ENCODE data around the gene ZFR2.
A peak's percentile ranks its signal among the peaks of the same experiment; 100 is the strongest.

The ZFR2 gene

DNA sequence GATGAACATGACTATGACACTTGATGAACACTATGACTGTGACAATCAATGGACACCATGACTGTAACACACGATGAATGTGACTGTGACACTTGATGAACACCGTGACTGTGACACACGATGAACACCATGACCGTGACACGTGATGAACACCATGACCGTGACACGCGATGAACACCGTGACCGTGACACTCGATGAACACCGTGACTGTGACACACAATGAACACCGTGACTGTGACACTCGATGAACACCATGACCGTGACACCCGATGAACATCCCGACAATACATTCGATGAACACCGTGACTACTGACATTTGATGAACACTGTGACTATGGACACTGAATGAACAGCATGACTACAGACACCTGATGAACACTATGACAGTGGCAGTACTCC, 30.9 kb downstream of the ZFR2 start:
- no peak for DNase-seq (ENCODE audit: low read depth in 2 of 2)

DNA sequence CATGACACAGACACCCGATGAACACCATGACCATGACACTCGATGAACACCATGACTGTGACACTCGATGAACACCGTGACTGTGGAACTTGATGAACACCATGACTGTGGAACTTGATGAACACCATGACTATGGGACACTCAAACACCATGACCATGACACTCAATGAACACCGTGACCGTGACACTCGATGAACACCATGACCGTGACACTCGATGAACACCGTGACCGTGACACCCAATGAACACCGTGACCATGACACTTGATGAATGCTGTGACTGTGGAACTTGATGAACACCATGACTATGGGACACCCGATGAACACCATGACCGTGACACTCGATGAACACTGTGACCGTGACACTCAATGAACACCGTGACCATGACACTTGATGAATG, 31.5 kb downstream of the ZFR2 start:
- no peak for DNase-seq (ENCODE audit: low read depth in 2 of 2)

DNA sequence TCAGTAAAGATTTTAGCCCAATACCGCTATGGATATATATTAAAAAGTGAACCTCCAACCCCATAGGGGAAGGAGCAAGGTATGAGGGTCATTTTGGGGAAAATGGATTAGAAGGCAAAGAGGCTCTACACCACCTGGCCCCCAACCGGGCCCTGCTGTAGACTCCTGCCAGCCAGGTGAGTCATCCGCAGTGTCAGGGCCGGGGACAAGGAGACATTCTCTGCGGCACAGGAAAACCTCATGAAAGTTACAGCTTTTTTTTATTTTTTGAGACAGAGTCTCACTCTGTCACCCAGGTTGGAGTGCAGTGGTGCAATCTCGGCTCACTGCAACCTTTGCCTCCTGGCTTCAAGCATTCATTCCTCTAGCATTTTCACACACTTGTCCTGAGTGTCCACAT, 32.0 kb downstream of the ZFR2 start:
- no peak for DNase-seq (ENCODE audit: low read depth in 2 of 2)

DNA sequence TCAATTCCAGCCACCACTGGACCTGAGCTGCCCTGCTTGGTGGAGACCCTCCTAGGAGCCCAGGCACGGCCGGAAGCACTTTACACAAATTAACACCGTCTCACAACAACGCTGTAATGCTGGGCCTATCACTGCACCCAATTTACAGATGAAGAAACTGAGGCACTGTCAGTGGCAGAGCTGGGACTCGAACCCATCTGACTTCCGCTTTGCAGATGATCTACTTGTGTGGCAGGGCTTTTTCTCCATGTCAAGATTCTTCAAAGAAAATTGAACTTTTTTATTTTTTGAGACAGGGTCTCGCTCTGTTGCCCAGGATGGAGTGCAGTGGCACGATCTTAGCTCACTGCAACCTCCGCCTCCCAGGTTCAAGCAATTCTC, 33.8 kb downstream of the ZFR2 start:
- DNase-seq (ENCODE audit: low read depth in 2 of 2): no peak

DNA sequence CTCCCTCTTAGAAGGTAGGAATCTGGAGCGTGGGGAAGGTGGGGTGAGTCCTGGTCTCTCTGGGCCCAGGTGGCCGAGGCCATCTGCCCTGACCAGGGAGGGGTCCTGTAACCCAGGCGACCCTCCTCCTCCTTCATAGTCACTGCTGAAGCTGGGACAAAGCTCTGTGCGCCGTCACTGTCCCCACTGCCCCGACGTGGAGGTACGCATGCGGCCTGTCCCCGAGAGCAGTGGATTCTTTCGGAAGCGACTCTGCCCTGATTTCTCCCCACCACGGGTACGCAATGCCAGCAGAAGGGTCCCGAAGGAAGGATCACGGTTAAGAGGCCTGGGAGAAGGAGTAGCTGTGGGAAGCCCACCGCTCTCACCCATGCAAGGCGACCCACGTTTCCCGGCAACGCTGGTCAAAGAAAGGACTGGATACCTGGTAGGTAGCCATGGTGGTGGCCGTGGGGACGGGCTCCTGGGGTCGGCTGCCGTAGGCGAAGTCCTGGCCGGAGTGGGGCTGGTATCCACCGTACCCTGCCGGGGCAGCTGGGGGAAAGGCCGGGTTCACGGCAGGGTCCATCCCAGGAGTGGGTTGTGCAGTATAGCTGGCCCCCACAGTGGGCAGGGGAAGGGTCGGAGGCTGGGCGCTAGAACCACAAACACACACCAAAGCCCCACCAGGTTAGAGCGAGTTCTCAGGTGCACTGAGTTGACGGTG, 34.3 kb downstream of the ZFR2 start:
- DNase-seq (ENCODE audit: low read depth in 2 of 2): no peak

DNA sequence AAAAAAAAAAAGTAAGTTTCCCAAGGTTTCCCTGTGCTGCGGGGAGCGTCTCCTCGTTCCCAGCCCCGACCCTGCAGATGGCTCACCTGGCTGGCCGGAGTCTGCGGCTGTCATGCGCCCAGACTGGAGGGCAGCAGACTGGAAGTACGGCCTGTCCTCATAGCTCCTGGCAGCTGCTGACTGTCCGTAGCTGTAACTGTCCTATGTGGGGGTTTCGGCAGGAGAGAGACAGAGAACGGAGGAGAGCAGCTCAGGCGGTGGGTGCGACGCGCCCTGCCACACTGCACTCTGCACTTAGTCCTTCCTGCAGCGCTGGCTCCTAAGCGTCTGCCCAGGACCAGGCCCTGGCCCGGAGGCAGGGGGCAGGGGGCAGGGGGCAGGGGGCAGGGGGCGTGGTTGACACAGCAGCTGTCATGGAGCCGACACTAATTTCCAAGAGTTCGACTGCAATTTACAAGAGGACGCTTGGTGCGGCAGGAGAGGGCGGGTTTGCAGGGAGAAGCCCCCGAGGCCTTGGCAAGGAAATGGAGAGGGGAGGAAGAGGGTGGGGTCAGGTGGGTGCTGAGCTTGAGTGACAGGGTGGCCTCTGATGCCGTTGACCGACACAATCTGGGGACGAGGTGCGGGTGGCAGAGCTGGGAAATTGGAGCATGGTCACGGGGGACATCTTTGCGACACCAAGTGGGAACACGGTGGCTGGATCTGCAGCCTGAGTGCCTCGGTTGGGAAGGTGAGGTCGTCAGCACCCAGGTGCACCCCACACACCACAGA, 35.1 kb downstream of the ZFR2 start:
- no peak for DNase-seq (ENCODE audit: low read depth in 2 of 2)

DNA sequence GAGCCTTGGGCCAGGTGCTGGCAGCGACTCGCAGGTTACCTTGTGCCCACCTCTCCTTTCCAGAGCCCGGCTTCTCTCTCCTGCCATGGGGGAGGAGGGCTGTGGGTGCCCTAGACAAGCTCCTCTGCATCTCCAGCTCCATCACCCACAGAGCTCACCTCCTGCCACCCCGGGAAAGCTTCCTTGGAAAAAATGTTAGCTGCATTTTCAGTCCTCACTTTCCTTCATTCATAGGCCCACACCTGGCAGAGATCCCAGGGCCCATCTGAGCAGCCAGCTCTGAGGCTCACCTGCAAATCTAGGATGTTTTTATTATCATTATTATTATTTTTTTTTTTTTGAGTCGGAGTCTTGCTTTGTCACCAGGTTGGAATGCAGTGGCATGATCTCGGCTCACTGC, 36.8 kb downstream of the ZFR2 start:
- no peak for DNase-seq (ENCODE audit: low read depth in 2 of 2)

DNA sequence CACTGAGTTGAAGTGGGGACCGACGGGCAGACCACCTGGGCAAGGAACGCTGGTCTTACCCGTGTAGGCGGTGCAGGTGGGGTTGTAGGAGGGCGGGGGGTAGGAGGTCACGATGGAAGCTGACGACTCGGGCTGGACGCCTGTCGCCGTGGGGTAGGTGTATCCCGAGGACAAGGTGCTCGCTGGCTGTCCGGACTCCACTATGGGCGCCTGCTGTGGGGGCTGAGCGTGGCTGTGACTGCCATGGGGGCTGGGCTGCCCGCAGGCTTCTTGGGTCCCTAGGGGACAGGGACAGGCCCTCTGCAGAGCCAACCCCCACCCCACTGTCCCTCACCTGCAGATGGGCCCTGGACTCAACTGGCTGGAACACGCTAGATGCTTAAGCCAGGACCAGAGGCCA, 37.2 kb downstream of the ZFR2 start:
- DNase-seq (ENCODE audit: low read depth in 2 of 2): no peak

DNA sequence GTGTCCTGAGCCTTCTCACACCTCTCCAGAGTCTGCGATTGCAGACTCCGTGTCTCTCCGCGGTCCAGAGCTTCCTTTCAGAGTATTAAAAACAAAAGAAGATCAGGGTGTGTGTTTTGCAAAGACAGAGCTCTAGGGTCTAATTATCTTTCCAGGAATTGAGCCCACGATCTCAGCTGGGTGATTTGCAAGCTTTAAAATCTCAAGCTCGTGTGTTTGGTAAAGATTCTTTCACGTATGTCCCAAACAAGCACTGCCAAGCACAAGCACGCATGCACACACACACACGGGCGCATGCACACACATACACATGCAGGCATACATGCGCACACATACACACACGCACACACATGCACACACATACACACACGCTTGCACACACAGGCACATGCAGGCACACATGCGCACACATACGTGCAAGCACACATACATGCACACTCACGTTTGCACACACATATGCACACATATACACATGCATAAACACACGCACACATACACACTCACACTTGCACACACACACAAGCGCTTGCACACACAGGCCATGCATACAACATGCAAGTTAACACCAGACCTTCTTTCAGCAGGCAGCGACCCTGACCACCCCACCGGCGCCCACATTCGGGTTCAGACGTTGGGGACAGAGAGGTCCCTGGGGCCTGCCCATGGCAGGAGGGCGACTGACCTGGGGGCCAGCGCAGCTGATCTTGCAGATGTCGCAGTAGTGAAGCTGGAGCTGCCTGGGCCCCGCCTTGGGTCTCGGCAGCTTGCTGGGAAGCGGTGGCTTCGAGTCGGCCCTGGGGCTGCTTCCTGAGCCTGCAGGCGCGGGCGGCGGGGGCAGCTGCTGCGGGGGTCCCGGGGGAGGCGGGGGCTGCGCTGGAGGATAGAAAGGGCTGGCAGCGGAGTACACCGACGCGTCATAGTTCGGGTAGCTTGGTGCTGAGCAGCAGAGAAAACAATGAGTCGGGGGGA, 37.9 kb downstream of the ZFR2 start:
- no peak for DNase-seq (ENCODE audit: low read depth in 2 of 2)

DNA sequence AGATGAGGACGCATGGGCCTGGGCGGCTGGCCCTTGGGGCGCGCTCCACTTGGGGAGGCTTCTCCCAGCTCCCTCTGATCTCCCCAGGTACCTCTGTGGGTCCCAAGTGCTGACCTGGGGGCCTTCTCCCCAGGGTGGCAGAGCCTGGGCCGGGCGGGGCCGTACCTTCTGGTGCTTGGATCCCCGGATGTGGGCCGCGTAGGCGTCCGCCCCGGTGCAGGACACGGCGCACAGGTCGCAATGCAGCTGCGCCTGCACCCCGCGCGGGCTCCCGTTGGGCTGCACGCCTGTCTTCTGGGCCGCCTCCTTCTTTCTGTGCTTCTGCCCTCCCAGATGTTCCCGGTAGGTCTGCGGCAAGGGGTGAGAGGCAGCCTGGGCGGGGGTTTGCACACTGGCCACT, 41.5 kb downstream of the ZFR2 start:
- DNase-seq (ENCODE audit: low read depth in 2 of 2): no peak

DNA sequence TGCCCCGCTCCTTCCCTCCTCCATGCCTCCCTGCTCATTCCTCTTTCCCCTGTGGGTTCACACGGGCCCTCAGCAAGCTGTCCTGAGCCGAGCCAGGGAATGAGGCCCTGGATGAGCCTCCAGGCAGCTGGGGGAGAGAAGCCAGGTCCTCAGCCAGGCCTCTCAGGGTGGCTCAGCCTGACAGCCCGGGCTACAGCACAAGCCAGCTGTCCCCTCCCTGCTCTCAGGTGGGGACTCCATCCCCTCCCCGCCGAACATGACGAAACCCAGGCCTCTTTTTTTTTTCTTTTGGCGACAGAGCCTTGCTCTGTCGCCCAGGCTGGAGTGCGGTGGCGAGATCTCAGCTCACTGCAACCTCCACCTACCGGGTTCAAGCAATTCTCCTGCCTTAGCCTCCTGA, 42.7 kb downstream of the ZFR2 start:
- DNase-seq (ENCODE audit: low read depth in 2 of 2): no peak

DNA sequence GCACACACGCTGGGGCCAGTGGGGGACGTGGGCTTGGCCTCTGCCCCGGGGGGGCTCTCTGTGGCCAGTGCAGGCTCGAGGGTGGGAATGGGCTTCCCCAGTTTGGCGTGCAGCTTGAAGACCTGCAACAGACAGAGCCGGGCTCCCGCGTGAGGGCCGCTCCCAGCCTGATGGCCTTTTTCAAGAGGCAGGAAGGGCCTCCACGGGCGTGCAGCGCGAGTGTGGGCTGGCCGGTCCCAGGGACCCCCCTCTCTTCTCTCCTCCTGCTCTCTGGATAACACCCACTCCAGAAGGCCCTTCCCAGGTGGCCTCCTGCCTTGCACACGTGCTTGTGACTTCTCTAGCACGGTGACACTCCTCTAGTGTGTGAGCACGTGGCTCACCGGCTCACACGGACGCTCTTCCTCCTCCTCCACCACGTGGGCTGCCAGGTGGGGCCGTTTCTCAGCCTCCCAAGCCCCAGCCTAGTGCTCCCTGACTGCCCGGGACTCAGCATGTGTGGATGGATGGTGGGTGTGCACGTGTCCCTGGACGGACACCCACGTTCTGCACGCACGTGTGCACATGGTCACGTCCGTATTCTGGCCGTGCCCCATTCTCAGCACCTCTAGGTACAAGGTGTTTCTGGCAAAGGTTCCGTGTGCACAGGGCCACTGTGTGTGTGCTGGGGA, 43.4 kb downstream of the ZFR2 start:
- DNase-seq (ENCODE audit: low read depth in 2 of 2): no peak

DNA sequence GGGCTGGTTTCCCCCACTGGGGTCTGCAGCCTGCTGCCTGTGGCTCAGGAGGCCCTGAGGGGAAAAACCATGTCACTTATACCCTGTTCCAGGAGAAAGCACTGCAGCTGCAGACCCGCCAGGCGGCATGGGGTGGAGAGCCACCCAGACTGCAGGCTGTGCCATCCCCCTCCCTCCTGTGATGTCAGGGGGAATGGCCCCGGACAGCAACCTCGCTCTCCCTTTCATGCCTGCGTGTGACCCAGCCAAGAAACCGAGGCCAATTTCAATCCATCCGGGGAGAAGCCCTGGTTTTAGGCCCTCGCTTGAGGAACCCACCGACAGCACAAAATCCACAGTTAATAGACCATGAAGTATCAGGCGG, 45.5 kb downstream of the ZFR2 start:
- DNase-seq (ENCODE audit: low read depth in 2 of 2): no peak

DNA sequence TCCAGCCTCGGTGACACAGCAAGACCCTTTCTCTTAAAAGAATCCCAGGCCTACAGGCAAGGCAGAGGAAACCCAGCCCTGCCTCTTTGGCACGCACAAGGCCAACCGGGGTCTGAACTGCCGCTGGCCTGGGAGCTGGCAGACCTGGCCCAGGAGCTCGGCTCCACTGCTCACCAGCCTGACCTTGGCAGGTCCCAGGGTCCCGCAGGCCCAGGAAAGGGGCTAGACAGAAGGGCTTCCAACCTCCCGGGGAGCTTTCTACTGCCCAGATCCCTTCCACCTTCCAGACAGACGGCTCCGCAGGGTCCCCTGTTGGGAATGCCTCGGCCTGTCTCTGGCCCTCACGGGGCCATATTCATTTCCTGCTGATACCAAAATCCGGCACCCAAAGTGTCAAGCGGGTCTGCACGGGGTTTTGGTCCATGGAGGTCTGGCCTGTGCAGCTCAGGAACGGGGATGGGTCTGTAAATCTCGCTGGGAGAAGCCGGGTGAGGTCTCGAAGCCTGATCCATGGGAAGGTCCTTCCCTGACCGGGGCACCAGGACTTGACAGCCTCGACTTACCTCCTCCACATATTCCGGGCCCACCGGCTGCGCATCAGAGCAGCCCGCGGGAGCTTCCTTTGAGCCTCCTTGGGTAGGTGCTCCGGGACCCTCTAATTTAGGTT, 46.0 kb downstream of the ZFR2 start:
- no peak for DNase-seq (ENCODE audit: low read depth in 2 of 2)

DNA sequence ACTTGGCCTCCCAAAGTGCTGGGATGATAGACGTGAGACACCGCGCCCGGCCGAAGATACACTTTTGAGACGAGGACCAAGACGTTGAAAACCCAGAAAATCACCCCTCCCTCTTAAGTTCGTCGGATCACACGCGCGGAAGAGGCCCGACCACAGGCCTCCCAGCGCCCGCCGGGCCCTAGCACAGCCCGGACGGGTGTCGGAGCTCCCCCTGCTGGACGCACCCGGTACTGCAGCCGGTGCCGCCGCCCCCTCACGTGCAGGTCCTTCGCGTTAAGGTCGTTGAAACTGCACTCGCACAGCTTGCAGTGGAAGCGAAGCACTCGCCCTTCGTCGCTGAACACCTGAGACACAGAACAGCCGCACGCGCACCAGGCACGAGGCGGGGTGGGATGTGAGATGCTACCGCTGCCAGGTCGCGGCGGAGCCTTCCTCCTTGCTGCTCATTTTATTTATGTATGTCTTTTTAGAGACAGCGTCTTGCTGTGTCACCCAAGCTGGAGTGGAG, 46.9 kb downstream of the ZFR2 start:
- peak; percentile 69 to 79 for DNase-seq (ENCODE audit: low read depth in 2 of 2)

DNA sequence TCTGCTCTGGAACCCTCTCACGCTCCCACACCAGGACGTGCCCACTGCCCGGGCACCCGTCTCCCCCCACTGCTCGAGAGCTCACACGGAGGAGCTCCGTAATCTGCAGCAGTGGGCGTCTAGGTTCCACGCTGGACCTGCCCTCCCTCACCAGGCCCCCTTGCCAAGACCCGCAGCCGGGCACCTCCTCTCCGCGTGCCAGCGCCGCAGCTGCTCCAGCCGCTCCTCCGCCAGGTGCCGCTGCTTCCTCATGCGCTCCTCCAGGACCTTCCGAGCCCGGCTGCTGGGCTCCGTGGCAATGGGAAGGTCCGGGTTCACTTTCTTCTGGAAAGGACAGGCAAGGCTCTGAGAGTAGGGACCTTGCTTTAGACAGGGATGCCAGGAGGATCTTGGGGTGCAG, 47.7 kb downstream of the ZFR2 start:
- DNase-seq (ENCODE audit: low read depth in 2 of 2): no peak

DNA sequence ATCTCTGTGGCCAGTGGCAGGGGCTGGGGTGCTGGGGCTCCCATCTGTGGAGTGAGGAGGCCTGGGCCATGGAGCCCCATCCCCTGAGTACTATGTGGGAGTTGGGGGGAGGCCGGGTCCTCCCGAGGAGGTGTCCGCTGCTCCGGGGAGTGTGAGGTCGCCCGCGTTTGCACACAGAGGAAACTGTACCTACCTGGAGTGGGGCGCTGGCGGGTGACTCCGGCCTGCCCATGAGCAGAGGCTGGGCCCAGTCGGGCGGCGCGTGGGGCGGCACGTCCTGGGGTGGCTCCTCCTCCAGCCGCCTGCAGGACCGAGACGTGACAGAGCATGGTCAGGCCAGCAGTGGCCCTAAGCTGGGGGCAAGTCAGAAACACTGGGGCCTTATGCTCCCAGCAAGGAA, 48.8 kb downstream of the ZFR2 start:
- no peak for DNase-seq (ENCODE audit: low read depth in 2 of 2)

DNA sequence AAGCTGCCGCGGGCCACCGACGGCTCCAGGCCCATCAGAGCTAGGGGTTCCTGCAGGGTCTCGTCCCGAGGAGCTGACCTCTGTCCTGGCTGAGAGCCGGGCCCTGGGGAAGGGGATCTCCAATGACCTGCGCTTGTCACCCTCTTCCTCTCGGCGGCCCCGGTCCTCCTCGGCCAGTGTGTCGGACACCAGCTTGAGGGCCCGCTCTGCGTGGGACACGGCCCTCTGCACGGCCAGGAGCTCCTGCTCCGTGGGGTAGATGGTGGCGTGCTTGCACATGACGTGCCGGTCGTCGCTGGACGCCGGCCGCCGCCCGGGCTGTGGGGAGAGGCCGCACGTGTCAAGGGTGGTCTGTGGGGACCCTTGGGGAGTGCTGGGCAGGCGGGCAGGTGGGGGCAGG, 49.9 kb downstream of the ZFR2 start:
- DNase-seq (ENCODE audit: low read depth in 2 of 2): no peak

DNA sequence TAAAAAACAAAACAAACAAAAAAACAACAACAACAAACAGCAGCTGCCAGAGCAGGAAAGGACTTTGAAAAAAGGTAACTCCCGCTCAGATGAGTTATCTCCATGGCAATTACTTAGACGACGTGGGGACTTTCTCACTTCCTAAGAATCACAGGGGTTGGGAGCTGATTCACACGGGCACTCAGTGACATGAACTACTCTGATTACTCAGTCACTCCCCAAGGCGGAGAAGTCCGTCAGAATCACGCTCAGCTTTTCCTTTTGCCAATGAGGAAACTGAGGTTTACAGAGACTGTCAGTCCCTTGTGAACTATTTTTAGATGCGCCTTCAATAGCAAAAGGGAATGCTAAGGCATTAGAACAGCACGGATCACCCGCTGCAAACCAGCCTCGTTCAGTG, 50.4 kb downstream of the ZFR2 start:
- peak in 1 of 2 donors; percentile 27 for DNase-seq (ENCODE audit: low read depth in 2 of 2)

DNA sequence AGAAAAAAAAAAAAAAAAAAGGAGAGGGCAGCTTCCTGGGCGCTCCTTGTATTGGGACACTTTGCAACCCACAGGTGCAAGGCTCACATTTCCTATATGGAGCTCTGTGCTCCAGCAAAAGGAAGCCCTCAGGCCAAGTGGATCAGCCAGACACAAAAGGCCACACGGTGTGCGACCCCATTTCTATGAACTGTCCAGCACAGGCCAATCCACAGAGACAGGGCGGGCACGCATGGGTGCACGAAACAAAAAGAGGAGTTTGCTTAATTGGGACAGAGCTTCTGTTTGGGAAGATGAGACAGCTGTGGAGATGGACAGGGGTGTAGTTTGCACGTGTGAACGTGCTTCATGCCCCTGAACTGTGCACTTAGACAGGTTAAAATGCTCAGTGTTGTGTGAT, 51.1 kb downstream of the ZFR2 start:
- DNase-seq (ENCODE audit: low read depth in 2 of 2): no peak

DNA sequence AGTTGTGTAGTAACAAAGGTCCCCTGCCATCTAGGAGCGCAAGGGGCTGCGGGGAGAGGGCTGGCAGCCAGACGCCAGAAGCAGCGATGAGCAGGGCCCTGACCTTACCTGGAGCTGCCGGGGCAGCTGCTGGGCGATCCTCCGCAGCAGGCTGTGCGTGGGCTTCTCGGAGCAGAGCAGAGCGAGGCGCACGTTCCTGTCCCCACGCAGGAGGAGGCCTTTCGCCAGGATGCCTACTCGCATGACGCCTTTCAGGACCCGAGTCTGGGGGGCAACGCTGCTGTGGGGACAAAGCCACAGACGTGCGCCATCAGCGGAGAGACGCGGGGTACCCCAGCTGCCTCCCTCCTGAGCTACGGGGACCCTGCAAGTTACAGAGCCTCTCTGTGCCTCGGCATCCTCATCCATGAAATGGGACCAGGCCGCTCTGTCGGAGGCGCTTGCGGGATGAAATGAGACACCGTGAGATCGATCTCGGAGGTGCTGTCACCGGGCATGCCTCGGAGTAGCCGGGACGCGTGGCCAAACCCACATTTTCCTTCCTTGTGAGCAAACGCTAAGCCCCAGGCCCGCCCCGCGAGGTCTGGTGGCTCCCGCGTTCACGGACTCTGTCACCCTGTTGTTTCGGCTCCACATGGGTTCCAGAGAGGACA, 52.1 kb downstream of the ZFR2 start:
- DNase-seq (ENCODE audit: low read depth in 2 of 2): no peak
